ENCODE measurements around the gene SLC25A33.

DNA sequence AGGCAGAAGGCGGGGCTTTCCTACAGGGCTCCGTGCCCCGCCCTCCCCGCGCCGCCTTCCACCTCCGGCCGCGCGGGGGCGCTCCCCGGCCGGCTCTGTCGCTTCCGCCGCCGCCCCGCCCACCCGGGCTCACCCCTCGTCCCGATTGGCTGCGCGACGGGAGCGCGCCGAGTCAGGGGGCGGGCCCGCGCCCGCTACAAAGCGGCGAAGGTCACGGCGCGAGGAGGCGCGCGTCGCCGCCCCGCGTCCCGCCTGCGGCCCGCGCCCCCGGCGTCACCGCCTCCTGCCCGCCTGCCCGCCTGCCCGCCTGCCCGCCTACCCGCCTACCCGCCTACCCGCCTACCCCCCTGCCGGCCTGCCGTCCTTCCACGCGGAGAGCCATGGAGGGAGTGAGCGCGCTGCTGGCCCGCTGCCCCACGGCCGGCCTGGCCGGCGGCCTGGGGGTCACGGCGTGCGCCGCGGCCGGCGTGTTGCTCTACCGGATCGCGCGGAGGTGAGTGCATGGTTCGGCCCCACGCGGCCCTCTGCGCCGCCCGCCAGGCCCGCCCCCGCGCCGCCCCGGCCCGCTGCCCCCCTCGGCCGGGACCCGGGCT, 49.4 kb downstream of the SLC25A33 start, which contains the start of gene TMEM201:
- TF ChIP-seq, protein P1, sequence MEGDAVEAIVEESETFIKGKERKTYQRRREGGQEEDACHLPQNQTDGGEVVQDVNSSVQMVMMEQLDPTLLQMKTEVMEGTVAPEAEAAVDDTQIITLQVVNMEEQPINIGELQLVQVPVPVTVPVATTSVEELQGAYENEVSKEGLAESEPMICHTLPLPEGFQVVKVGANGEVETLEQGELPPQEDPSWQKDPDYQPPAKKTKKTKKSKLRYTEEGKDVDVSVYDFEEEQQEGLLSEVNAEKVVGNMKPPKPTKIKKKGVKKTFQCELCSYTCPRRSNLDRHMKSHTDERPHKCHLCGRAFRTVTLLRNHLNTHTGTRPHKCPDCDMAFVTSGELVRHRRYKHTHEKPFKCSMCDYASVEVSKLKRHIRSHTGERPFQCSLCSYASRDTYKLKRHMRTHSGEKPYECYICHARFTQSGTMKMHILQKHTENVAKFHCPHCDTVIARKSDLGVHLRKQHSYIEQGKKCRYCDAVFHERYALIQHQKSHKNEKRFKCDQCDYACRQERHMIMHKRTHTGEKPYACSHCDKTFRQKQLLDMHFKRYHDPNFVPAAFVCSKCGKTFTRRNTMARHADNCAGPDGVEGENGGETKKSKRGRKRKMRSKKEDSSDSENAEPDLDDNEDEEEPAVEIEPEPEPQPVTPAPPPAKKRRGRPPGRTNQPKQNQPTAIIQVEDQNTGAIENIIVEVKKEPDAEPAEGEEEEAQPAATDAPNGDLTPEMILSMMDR (optimal IDR thresholded peaks at IDR 0.05 in 1 of 3, IDR thresholded peaks at IDR 0.05 in 1 of 3, conservative IDR thresholded peaks at IDR 0.05 in 1 of 3; ENCODE audit: extremely low read depth in 1 of 3, insufficient read depth in 2 of 3, low read length in 3 of 3): peak in 2 of 3 experiments; percentile 67 to 69
- no peak for TF ChIP-seq EZH2 (IDR thresholded peaks at IDR 0.05; ENCODE audit: low read length)
